Skin epidermis (tissue), 12 donors: Measurements from ENCODE around the gene IL16.
"Not testable (repeated sequence)": the region's sequence is repeated elsewhere in the genome, so short reads cannot be mapped to it uniquely, and the experiment has no call there.

Source experiments
- H3K27ac ChIP-seq, 21 experiments: fragments of 200-600 bp; sonication (generic) in 11 of 21; one replicate each; pipeline ENCODE4 v1.5.0; 2020; ENCODE audit warnings: mild to moderate bottlenecking in 3 of 21, inconsistent platforms in 2 of 21, moderate library complexity in 2 of 21
- H3K4me3 ChIP-seq, 7 experiments: fragments of 200-600 bp; sonication (generic) in 2 of 7; one replicate each; pipeline ENCODE4 v1.5.0; 2020; ENCODE audit warnings: inconsistent platforms in 2 of 7, mild to moderate bottlenecking in 2 of 7, moderate library complexity in 1 of 7

Gene IL16

DNA sequence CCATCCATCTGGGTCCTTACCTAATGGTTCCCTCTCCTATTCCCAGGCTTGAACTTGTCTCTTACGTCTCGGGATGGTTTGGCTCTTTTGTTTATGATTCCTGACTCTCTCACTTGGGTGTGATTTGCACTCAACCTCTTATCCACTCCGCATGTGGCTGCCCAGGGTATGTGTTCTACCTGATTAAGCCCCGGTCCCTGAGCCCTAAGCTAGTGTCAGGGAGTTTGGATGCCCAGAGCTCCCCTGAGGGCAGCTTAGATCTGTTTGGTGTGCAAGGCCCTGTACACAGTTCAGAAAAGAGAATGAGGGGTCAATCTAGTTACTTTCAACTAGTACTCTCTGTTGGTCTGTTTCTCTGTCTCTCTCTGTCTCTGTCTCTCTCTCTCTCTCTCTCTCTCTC is 143.2 kb downstream of the IL16 start:
- H3K4me3 ChIP-seq, result no peak overlapping the region

DNA sequence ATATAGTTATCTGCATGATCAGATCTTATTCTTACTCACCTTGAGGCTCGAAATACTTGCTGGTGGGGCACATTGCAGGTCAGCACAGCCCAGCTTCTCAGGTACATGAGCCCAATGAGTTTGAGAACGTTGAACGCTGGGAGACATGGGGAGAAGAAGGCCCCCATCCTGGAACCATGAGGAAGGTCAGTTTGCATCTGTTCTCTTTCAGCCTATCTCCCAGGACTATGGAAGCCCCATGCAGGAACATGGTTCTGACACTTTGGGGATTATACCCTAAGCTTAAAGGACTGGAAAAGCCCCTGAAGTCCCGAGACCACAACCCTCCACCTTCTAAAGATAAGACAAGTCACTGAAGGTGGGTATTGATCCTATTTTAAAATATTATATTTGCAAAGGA is 144.7 kb downstream of the IL16 start:
- Histone ChIP-seq H3K27ac (no peak overlapping the region), H3K4me3 (no peak overlapping the region)

More for the DNA sequence above, 143.2 kb downstream of the IL16 start:
- H3K27ac ChIP-seq, result no peak overlapping the region

DNA sequence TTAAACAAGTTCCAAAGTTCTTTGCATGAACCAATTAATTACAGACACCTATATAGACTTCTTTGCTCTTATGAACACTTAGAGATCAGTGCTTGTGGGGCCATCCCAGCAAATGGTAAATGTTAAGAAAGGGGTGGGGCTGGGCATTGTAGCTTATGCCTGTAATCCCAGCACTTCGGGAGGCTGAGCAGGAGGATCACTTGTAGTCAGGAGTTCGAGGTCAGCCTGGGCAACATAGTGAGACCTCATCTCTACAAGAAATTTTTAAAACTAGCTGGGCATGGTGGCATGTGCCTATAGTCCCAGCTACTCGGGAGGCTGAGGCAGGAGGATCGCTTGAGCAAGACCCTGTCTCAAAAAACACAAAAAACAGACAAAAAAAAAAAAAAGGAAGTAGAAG is 146.7 kb downstream of the IL16 start:
- Histone ChIP-seq H3K27ac (no peak overlapping the region), H3K4me3 (no peak overlapping the region)

DNA sequence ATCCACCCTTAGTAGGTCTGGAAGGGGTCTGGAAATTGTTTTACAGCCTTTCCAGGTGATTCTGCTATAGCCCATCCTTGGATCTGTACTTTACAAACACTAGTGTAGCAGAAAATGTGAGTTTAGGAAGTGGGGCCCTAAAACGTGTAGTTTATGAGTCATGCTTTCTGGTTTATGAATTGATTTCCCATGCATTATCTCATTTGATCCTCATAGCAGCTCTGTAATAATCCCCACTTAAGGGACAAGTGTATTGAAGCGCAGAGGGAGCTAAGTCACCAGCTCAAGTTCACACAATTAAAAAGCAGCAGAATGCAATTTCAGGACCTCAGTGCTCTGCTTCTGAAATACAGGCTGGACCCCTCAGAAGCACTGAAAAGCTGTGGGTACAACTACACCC is 149.9 kb downstream of the IL16 start:
- no peak overlapping the region for H3K27ac ChIP-seq

DNA sequence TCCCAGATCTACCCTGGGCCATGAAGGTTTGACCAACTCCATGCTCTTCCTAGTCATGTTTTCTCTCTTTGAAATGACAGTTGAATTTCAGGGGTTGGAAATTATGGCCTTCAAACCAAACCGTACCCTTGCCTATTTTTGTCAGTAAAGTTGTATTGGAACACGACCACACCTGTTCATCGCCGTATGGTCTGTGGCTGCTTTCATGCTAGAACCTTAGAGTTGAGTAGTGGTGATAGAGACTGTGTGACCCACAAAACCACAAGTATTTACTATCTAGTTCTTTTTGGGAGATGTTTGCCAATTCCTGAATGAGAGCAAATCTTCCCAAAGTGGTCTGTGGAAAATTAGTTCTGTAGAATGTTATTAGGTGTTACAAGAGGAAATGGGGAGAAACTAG is 151.2 kb downstream of the IL16 start:
- Histone ChIP-seq H3K4me3 (no peak overlapping the region), H3K27ac (no peak overlapping the region)

More for the DNA sequence above, 149.9 kb downstream of the IL16 start:
- no peak overlapping the region for H3K4me3 ChIP-seq

DNA sequence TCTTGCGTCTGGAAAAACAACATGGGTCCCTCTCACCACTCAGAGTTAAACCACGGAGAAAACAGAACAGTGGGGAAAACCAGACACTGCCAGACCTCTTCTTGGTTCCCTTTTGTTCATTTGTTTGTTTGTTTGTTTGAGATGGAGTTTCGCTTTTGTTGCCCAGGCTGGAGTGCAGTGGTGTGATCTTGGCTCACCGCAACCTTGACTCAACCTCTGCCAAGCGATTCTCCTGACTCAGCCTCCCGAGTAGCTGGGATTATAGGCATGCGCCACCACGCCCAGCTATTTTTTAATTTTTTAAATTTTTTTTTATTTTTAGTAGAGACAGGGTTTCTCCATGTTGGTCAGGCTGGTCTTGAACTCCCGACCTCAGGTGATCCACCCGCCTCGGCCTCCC is 152.0 kb downstream of the IL16 start:
- H3K4me3 ChIP-seq, H3K27ac ChIP-seq: not testable (repeated sequence)

DNA sequence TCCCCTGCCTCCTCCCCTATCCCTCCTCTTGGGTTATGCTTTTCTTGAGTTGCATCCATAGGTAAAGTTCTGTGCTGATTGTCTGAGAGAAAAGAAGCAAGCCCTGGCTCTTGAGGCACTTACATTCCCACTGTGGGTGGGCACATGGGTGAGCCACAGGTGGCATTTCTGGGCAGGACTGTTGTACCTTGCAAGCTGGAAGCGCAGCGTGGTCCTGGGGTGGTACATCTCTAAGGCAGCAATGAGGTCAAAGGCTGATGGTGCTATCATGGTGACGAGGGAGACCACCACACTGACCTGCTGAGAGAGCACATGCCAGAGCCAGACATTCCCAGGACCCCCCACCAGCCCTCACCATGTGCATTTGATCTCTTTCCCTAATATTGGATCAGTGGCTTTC is 152.6 kb downstream of the IL16 start:
- H3K4me3 ChIP-seq, result no peak overlapping the region
- H3K27ac ChIP-seq, result no peak overlapping the region

DNA sequence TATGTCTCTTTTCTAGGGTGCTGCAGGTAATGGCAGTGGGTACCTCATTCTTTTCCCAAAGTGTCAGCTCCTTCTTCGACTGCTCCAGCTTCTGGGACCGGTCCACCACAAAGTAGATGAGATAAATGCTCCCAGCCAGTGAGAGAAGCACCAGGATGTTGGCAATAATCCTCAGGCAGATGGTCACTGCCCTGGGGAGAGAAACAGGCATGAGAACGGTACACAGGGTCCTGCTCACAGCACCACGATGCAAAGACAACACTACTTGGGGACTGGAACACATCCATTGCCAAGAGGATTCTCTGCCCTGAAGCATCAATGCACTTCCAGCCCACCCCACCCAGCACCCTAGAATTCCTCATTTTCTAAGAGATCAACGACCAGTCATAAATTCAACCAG is 155.0 kb downstream of the IL16 start:
- H3K4me3 ChIP-seq, result no peak overlapping the region
- H3K27ac ChIP-seq, result no peak overlapping the region

DNA sequence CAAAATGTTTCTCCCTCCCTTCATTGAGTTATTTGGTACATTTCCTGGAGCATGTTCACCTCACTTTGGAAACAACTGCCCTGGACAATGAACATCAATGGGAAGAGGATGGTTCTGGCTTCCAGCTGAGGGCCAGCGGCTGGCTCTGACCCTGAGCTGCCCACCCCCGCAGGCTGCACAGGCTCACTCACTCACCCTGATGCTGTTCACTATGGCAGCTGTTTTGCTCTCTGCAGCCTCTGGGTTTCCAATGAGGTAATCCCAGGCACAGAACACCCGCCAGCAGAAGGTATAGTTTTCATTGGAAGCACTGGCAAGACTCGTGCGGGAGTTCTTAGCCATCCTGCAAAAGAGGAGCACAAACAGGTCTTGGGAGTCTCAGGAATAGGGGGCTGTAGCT is 159.6 kb downstream of the IL16 start:
- H3K4me3 ChIP-seq, result no peak overlapping the region
- no peak overlapping the region for H3K27ac ChIP-seq

DNA sequence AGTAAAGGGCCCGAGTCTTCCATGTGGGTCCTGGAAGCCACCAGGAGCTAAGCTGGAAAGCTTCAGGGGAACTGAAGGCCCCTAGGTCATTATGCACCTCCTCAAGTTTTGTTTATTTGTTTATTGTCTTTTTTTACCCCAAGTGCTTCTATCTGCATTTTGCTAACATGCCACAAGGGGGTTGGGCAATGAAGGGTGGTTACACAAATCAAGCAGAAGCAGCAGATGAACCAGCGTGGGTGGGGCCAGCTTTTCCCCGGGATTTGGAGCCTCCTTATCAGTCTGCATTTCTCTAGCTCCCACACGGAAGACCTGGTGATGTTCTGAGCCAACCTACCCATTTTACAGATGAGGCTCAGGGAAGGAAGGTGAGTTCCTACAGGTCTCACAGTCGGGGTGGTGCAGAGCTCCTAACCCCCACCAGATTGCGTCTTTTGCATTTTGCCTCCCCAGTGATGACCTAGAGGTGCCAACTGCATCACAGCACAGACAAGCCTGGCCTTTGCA is 160.6 kb downstream of the IL16 start:
- Histone ChIP-seq H3K4me3 (no peak overlapping the region), H3K27ac (no peak overlapping the region)

DNA sequence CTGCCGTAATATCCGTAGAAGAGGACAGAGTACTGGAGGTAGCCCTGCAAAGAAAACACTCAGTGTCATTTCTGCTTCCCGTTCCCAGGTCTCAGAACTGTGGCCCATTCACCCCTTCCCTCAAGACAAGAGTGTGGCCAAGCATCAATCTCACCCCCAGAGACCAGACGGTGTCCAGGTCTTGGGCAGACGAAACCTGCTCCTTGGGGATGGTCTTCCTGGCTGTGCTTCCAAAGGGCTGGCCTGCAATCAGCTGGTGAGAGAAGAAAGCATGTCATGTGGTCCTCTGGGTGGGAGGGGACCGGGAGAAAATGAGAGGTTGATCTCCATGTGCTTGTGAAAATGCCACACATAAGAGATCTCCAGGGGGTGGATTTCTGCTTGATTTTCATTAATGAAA is 161.6 kb downstream of the IL16 start:
- Histone ChIP-seq H3K27ac (no peak overlapping the region), H3K4me3 (no peak overlapping the region)

DNA sequence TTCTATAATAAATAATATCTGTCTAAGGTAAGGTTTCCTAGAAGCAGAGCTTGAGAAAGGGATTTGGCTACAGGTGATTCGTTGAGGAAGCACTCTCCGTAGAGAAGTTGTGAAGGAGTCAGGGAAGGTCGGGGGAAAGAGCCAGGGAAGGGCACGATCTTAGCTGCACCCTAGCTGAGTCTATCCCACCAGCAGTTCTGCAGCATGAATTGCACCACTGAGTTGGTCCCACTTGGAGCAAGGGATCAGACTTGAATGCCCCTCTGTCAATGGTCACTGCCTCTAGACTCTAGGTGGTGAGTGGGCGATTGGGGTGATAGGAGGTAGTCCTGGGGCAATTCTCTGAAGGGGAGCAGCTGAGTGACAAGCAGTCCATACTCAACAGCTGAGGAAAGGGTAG is 163.8 kb downstream of the IL16 start:
- Histone ChIP-seq H3K27ac (no peak overlapping the region), H3K4me3 (no peak overlapping the region)

DNA sequence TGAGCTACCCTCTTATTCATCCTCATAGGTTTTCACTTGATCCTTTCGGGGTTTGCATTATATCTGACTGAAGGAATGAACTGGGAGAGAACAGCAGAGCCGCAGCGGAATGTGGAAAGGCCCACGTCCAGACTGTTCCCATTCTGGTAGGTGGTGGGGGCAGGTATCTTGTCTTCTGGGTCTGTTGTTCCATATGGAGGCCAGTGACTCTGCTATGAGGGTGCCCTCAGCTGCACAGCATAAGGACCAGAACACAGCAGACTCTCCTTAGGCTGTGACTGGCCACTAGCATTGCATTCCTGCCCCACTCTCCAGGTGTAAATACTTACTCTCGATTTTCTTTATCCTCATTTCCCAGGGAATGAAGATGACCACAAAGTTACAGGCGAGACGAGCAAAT is 165.2 kb downstream of the IL16 start:
- H3K4me3 ChIP-seq, result no peak overlapping the region
- H3K27ac ChIP-seq, result no peak overlapping the region

DNA sequence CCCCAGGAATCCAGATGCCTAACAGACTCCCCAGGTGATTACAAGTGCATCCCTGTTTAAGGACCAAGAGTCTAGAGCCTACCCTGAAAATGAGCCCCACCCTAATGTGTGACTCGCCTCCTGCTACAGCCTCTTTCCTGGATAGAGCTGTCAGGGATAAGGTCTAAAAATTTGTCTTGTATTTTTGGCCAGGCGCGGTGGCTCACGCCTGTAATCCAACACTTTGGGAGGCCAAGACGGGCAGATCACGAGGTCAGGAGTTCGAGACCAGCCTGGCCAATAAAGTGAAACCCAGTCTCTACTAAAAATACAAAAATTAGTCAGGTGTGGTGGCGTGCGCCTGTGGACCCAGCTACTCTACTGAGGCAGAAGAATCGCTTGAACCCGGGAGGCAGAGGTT is 166.1 kb downstream of the IL16 start:
- Histone ChIP-seq H3K27ac (no peak overlapping the region), H3K4me3 (no peak overlapping the region)

DNA sequence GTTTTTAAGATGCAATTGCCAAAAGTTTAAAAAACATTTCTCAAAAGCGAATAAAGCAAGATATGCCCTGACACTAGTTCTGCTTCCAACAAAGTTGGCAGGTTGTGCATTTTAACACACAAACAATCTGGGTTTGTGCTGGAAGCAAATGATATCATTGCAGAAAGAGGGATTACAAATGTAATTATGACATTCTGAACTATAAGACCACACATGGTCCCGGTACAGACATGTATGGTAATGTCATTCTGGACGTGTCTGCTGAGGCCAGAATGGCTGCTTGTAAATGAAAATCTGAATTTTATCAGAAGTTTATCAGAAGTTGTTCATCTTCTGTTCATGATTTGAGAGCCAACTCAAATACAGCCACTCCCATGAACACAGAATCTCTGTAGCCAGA is 166.6 kb downstream of the IL16 start:
- H3K27ac ChIP-seq, result no peak overlapping the region
- H3K4me3 ChIP-seq, result no peak overlapping the region
